Activated B cell treated with CpG ODN at 0.5 μM for 24 hours (primary cell): ENCODE measurements around the gene MYL6B. TPM values are rescaled to one million over a fixed set of nuclear protein-coding genes. Genes with fewer than 3 reads are reported as not detected.

ENCODE experiments used
- ATAC-seq: fragments of 200-7000 bp; cut with Tn5 transposase; one replicate; pipeline ENCODE4 v1.10.0; 2021; ENCODE audit warnings: low read depth, mild to moderate bottlenecking, moderate library complexity
- CTCF ChIA-PET: fragments of 350-600 bp; sonication (Branson Sonifier 250); formaldehyde crosslinking; loops from one replicate; lab custom pipeline; 2021; ENCODE audit warnings: antibody characterized with exemption; lab: Charles Lee
- POLR2A ChIA-PET: fragments of 350-600 bp; sonication (Branson Sonifier 250); formaldehyde crosslinking; loops from one replicate; lab custom pipeline; 2021; ENCODE audit warnings: antibody characterized with exemption; lab: Charles Lee
- DNase-seq: peaks from one replicate; pipeline ENCODE4 v3.0.0; 2022
- H3K27ac Mint-ChIP-seq: one replicate; pipeline ENCODE4 v1.8.0; 2020; ENCODE audit warnings: mixed read lengths
- H3K27me3 Mint-ChIP-seq: one replicate; pipeline ENCODE4 v1.8.0; 2021; ENCODE audit warnings: mixed read lengths
- H3K36me3 Mint-ChIP-seq: one replicate; pipeline ENCODE4 v1.8.0; 2021; ENCODE audit warnings: low read depth, mixed read lengths
- H3K4me1 Mint-ChIP-seq: one replicate; pipeline ENCODE4 v1.8.0; 2021; ENCODE audit warnings: mixed read lengths
- H3K4me3 Mint-ChIP-seq: one replicate; pipeline ENCODE4 v1.8.0; 2020; ENCODE audit warnings: mild to moderate bottlenecking, mixed read lengths
- H3K9me3 Mint-ChIP-seq: one replicate; pipeline ENCODE4 v1.8.0; 2020; ENCODE audit warnings: mixed read lengths
- CTCF ChIP-seq: fragments of 200-600 bp; IDR thresholded peaks from one replicate; pipeline ENCODE4 v1.8.0; 2022; ENCODE audit warnings: antibody characterized with exemption, mild to moderate bottlenecking
- intact Hi-C: fragments of 100-400 bp; cut with micrococcal nuclease; formaldehyde crosslinking; loops from one replicate; pipeline ENCODE4 v1.15.1; 2024
- total RNA-seq: library from RNA; stranded (reverse); gene quantifications from 2 replicates; pipeline ENCODE4 v1.2.3, GENCODE V29; 2022

Gene MYL6B
- total RNA-seq, 1 donor from 2014 or later: 25.2 TPM

DNA sequence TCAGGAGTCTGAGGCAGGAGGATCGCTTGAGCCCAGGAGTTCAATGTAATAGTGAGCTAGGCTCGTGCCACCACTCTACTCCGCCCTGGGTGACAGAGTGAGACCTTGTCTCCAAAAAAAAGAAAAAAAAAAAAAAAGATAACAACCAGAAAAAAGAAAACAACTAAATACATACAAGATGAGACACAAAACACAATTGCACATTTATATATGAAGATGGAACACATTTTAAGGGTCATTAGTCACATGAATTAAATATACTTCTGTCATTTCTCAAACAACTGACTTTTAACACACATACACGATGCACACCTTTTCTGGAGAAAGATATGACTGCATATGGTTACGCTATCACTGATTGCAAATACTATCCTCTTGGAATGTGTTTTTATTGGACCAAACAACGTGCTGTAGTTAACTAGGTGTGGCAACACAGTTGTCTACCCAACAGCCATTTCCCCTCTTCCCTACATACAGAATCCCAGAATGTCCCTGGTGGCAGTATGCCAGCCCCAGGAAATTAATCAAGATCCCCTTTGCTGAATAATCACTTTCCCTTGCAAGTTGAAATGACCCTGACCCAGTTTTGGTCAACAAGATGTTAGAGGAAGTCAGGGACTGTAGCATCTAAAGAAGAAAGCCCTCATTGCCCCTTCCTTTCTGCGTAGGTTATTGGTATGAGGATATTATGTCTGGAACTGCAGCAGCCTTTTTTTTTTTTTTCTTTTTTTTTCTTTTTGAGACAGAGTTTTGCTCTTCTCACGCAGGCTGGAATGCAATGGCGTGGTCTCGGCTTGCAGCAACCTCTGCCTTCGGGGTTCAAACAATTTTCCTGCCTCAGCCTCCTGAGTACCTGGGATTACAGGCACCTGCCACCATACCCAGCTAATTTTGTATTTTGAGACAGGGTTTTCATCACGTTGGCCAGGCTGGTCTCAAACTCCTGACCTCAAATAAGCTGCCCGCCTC, 5.6 kb upstream of the MYL6B start:
- Mint-ChIP-seq H3K4me3 (no peak overlapping the region), H3K9me3 (no peaks in the 10 kb centered on the region), H3K27ac (no peak overlapping the region), H3K4me1 (peaks cover 30% of the 10 kb centered on the region), H3K36me3 (peaks cover 39% of the 10 kb centered on the region), H3K27me3 (no peaks in the 10 kb centered on the region)
- ChIA-PET CTCF (no interaction called here), POLR2A (interaction anchor here (0.6 to 1.7 kb wide), 9 partner anchors 13 to 539 kb away, joined by 4 to 10 read pairs (median 7); partner anchors contain the start of gene ESYT1)
- intact Hi-C loops: no loop called here
- ATAC-seq: no peak
- no peak for TF ChIP-seq CTCF
- no peak for DNase-seq

GRCh38 chr12:56150563-56150962, 1.8 kb upstream of the MYL6B start:
- intact Hi-C loops: no loop called here
- peak overlapping the region; percentile 99 for H3K27ac Mint-ChIP-seq
- no peaks in the 10 kb centered on the region for H3K9me3 Mint-ChIP-seq
- CTCF ChIA-PET: interaction anchor here (0.7 to 1.6 kb wide), 3 partner anchors 11 to 373 kb away, joined by 4 read pairs; no protein-coding TSS in a partner anchor
- no peak for TF ChIP-seq CTCF
- POLR2A ChIA-PET: interaction anchor here (0.6 to 3.4 kb wide), 6 partner anchors 9 to 1305 kb away, joined by 3 to 80 read pairs (median 18); partner anchors contain the start of genes ESYT1, INHBE, PA2G4 and RPL41
- no peaks in the 10 kb centered on the region for H3K27me3 Mint-ChIP-seq
- H3K4me3 Mint-ChIP-seq: peak overlapping the region; percentile 46
- DNase-seq (no peak), ATAC-seq (no peak)
- peaks cover 13% of the 10 kb centered on the region for H3K36me3 Mint-ChIP-seq
- H3K4me1 Mint-ChIP-seq: peaks cover 36% of the 10 kb centered on the region

GRCh38 chr12:56151672-56152131, 685 bp upstream of the MYL6B start:
- Mint-ChIP-seq H3K27me3 (no peaks in the 10 kb centered on the region), H3K4me3 (peak overlapping the region; percentile 93), H3K9me3 (no peaks in the 10 kb centered on the region), H3K27ac (peak overlapping the region; percentile 99), H3K4me1 (peaks cover 37% of the 10 kb centered on the region), H3K36me3 (peaks cover 14% of the 10 kb centered on the region)
- intact Hi-C loops: loop anchor here (1.0 kb wide), 5 partner anchors 23 to 209 kb away; partner anchors contain the start of genes ESYT1, NABP2, PA2G4 and STAT2
- TF ChIP-seq CTCF: peak; percentile 22
- DNase-seq (peak; percentile 52), ATAC-seq (peak; percentile 64)
- POLR2A ChIA-PET: interaction anchor here (0.6 to 3.4 kb wide), 25 partner anchors 10 to 507 kb away, joined by 3 to 80 read pairs (median 4); partner anchors contain the start of genes DNAJC14, ESYT1, GLS2 and PA2G4
- CTCF ChIA-PET: interaction anchor here (0.9 to 1.6 kb wide), 4 partner anchors 10 to 38 kb away, joined by 4 to 7 read pairs (median 4); partner anchors contain the start of genes SMARCC2 and ZC3H10

DNA sequence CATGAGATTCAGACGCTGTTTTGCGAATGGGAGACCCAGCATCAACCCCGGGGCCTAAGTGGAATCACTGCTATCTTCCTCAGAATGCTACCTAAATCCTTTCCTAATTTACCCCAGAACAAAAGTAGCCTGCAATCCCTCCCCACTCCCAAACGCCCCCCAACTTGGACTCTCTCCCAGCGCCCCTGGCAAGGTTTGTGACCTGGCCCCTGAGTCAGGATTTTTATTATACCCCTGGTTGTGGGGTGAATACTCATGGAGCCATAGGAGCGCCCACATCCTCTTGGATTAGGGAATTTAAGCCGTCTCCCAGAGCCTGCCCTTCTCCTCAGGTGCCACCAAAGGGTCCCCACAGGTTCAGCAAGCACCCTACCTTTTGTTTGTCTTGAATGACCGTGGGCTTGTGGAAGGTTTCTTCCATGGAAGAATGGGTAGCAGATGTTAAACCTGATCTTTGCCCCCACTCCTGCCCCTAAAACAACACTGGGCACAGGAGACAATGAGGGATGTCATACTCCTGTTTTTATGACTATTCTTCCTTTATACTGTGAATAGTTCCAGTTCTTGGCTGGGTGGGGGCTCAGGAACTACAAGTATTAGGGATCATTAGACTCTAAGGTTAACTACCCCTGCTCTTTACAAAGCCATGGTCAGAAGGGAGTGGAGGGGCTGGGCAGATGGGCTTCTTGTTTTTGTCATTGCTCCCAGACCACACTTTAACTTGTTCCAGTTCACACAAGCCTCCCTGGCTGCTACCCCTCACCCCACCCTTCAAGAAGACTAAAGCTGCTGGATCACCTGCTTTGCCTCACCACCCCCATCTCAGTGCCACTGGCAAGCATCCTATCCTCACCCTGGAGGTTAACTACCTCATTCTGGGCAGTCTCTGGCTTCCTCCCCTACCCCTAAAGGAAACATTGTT, 630 bp downstream of the MYL6B start:
- Mint-ChIP-seq H3K9me3 (no peaks in the 10 kb centered on the region), H3K4me1 (peaks cover 44% of the 10 kb centered on the region), H3K4me3 (peak overlapping the region; percentile 93), H3K36me3 (peaks cover 18% of the 10 kb centered on the region), H3K27me3 (no peaks in the 10 kb centered on the region), H3K27ac (peak overlapping the region; percentile 99)
- ChIA-PET POLR2A (interaction anchor here (1.6 to 3.4 kb wide), 4 partner anchors 24 to 49 kb away, joined by 10 to 80 read pairs (median 31); partner anchors contain the start of genes ESYT1, PA2G4, RPL41 and SMARCC2), CTCF (interaction anchor here (0.6 to 2.4 kb wide), 2 partner anchors 26 to 36 kb away, joined by 3 to 6 read pairs; partner anchors contain the start of gene SMARCC2)
- ATAC-seq (no peak), DNase-seq (no peak)
- intact Hi-C loops: loop anchor here (1.0 kb wide), 5 partner anchors 25 to 207 kb away; partner anchors contain the start of genes ESYT1, NABP2, PA2G4 and STAT2
- TF ChIP-seq CTCF: no peak
